CD14-positive monocyte (primary cell): ENCODE measurements around the gene STAT4. TPM values are rescaled to one million over a fixed set of nuclear protein-coding genes. Genes with fewer than 3 reads are reported as not detected.

Source experiments
- DNase-seq, 3 donors: peaks; one replicate each; pipeline ENCODE4 v3.0.0-alpha.2; 2011 to 2022
- H2AFZ ChIP-seq: 2 replicates; pipeline ENCODE4 v1.6.0; 2012; ENCODE audit warnings: mild to moderate bottlenecking, low read depth, low read length, inconsistent platforms; ENCODE audit not compliant: insufficient read depth, poor library complexity, severe bottlenecking
- H3K27ac ChIP-seq, 2 donors: 1 replicate in 1 of 2; 2 replicates in 1 of 2; pipeline ENCODE4 v1.5.1; 2012 to 2013; ENCODE audit warnings: low read length in 2 of 2, control low read depth in 1 of 2, inconsistent platforms in 1 of 2, low read depth in 1 of 2, mild to moderate bottlenecking in 1 of 2
- H3K27me3 ChIP-seq, 2 donors: one replicate each; pipeline versions ENCODE4 v1.6.0 to v1.6.1; 2011 to 2013; ENCODE audit warnings: low read length in 2 of 2; ENCODE audit not compliant: control insufficient read depth in 2 of 2, insufficient read depth in 2 of 2
- H3K36me3 ChIP-seq, 2 donors: replicated peaks in 1 of 2; 1 replicate in 1 of 2; 2 replicates in 1 of 2; pipeline versions ENCODE4 v1.5.1 to v1.6.1; 2012 to 2013; ENCODE audit warnings: low read length in 2 of 2, control low read depth in 1 of 2, inconsistent platforms in 1 of 2, mild to moderate bottlenecking in 1 of 2; ENCODE audit not compliant: insufficient read depth in 2 of 2, control insufficient read depth in 1 of 2
- H3K4me1 ChIP-seq, 2 donors: 1 replicate in 1 of 2; 2 replicates in 1 of 2; pipeline versions ENCODE4 v1.5.1 to v1.6.1; 2012 to 2013; ENCODE audit warnings: low read length in 2 of 2, control low read depth in 1 of 2, inconsistent platforms in 1 of 2, mild to moderate bottlenecking in 1 of 2, moderate library complexity in 1 of 2; ENCODE audit not compliant: insufficient read depth in 2 of 2, control insufficient read depth in 1 of 2
- H3K4me2 ChIP-seq: replicated peaks from 2 replicates; pipeline ENCODE3; 2012; ENCODE audit warnings: low read length, moderate library complexity, mild to moderate bottlenecking; ENCODE audit not compliant: poor library complexity, severe bottlenecking; ENCODE audit errors: extremely low read depth
- H3K4me3 ChIP-seq, 3 experiments: fragments of 200-600 bp in 1 of 3; sonication (generic) in 1 of 3; replicated peaks in 1 of 3; 1 replicate in 2 of 3; 2 replicates in 1 of 3; pipeline ENCODE4 v1.5.1; 2011 to 2013; ENCODE audit warnings: low read length in 3 of 3, mild to moderate bottlenecking in 3 of 3, control low read depth in 2 of 3, low read depth in 2 of 3, inconsistent platforms in 1 of 3, moderate library complexity in 1 of 3
- H3K79me2 ChIP-seq: 2 replicates; pipeline ENCODE4 v1.6.0; 2012; ENCODE audit warnings: mild to moderate bottlenecking, control low read depth, inconsistent platforms, low read length, moderate library complexity; ENCODE audit not compliant: insufficient read depth
- H3K9ac ChIP-seq: 2 replicates; pipeline ENCODE4 v1.6.0; 2017; ENCODE audit warnings: low read length, mild to moderate bottlenecking; ENCODE audit not compliant: insufficient read depth, poor library complexity, severe bottlenecking
- H3K9me3 ChIP-seq, 2 donors: replicated peaks in 1 of 2; 1 replicate in 1 of 2; 2 replicates in 1 of 2; pipeline versions ENCODE4 v1.5.1 to v1.6.1; 2012 to 2013; ENCODE audit warnings: low read length in 2 of 2, control low read depth in 1 of 2; ENCODE audit not compliant: control insufficient read depth in 1 of 2, insufficient read depth in 1 of 2
- H4K20me1 ChIP-seq: 2 replicates; pipeline ENCODE4 v1.6.0; 2012; ENCODE audit warnings: mild to moderate bottlenecking, low read length, control low read depth, moderate library complexity; ENCODE audit not compliant: insufficient read depth
- H3K27ac Mint-ChIP-seq, 7 donors: one replicate each; pipeline ENCODE4 v1.8.0; 2020; ENCODE audit warnings: mild to moderate bottlenecking in 7 of 7, mixed read lengths in 7 of 7, moderate library complexity in 6 of 7, inconsistent platforms in 2 of 7
- H3K27me3 Mint-ChIP-seq, 3 donors: one replicate each; pipeline ENCODE4 v1.8.0; 2021 to 2022; ENCODE audit warnings: low read depth in 3 of 3, mild to moderate bottlenecking in 3 of 3, mixed read lengths in 3 of 3, moderate library complexity in 3 of 3, inconsistent platforms in 1 of 3
- H3K36me3 Mint-ChIP-seq, 2 donors: one replicate each; pipeline ENCODE4 v1.8.0; 2020; ENCODE audit warnings: mixed read lengths in 2 of 2, inconsistent platforms in 1 of 2, mild to moderate bottlenecking in 1 of 2
- H3K4me1 Mint-ChIP-seq: one replicate; pipeline ENCODE4 v1.8.0; 2020; ENCODE audit warnings: mild to moderate bottlenecking, mixed read lengths
- H3K4me3 Mint-ChIP-seq, 2 donors: one replicate each; pipeline ENCODE4 v1.8.0; 2020; ENCODE audit warnings: mild to moderate bottlenecking in 2 of 2, mixed read lengths in 2 of 2, moderate library complexity in 1 of 2
- H3K9me3 Mint-ChIP-seq, 7 donors: one replicate each; pipeline ENCODE4 v1.8.0; 2020 to 2022; ENCODE audit warnings: mixed read lengths in 7 of 7, mild to moderate bottlenecking in 6 of 7, moderate library complexity in 6 of 7, inconsistent platforms in 2 of 7
- CTCF ChIP-seq: fragments of 200-600 bp; IDR thresholded peaks from one replicate; pipeline ENCODE4 v1.8.0; 2022; ENCODE audit warnings: antibody characterized with exemption, mild to moderate bottlenecking
- WGBS: methylation state at CpG from one replicate; pipeline ENCODE4 v1.1.5; 2013; ENCODE audit warnings: missing lambda C conversion rate; ENCODE audit not compliant: insufficient coverage; 5-methylcytosine and 5-hydroxymethylcytosine counted together
- intact Hi-C, 2 donors: fragments of 100-400 bp; cut with micrococcal nuclease; formaldehyde crosslinking; loops; one replicate each; pipeline versions ENCODE4 v1.15.0 to v1.15.1; 2023
- polyA plus RNA-seq, 3 donors: library from polyadenylated mRNA; depleted of rRNA in 1 of 3; unstranded in 2 of 3; stranded (reverse) in 1 of 3; fragments of 300-500 nt in 2 of 3; fragments of >200 nt in 1 of 3; fragmentation: Illumina TruSeq in 2 of 3; gene quantifications; 1 replicate in 2 of 3; 2 replicates in 1 of 3; pipeline ENCODE4 v1.2.3, GENCODE V29; 2012 to 2021

STAT4 gene
- polyA plus RNA-seq, 3 donors, result 0.31 to 0.52 (median 0.31) TPM

GRCh38 chr2:191109888-191110287 lies 40.9 kb downstream of the STAT4 start:
- Histone ChIP-seq H3K27me3 (no peaks in the 10 kb centered on the region), H2AFZ (no peak overlapping the region), H3K4me2 (no peak overlapping the region), H3K4me1 (peaks cover 0 to 3% of the 10 kb centered on the region in 2 donors), H3K79me2 (no peaks in the 10 kb centered on the region), H3K9me3 (no peaks in the 10 kb centered on the region), H3K27ac (no peak overlapping the region), H3K4me3 (no peak overlapping the region), H3K9ac (no peak overlapping the region), H4K20me1 (no peaks in the 10 kb centered on the region), H3K36me3 (no peaks in the 10 kb centered on the region)
- Mint-ChIP-seq H3K27me3 (no peaks in the 10 kb centered on the region), H3K4me1 (peaks cover 10% of the 10 kb centered on the region), H3K9me3 (peaks cover 0 to 3% (median 0%) of the 10 kb centered on the region in 7 donors), H3K27ac (no peak overlapping the region), H3K36me3 (no peaks in the 10 kb centered on the region), H3K4me3 (no peak overlapping the region)
- no peak for TF ChIP-seq CTCF
- 80% methylated on average over 1 of the region's 2 CpGs for WGBS
- intact Hi-C loops, result no loop called here
- no peak for DNase-seq

GRCh38 chr2:191108331-191108730 lies 42.5 kb downstream of the STAT4 start:
- H3K9me3 ChIP-seq, result no peaks in the 10 kb centered on the region
- H3K4me3 ChIP-seq, result no peak overlapping the region
- Mint-ChIP-seq H3K27ac (no peak overlapping the region), H3K36me3 (no peaks in the 10 kb centered on the region), H3K9me3 (peaks cover 0 to 3% (median 0%) of the 10 kb centered on the region in 7 donors), H3K4me3 (no peak overlapping the region), H3K4me1 (peaks cover 3% of the 10 kb centered on the region), H3K27me3 (no peaks in the 10 kb centered on the region)
- H3K4me1 ChIP-seq, result peaks cover 0 to 6% of the 10 kb centered on the region in 2 donors
- no peak for TF ChIP-seq CTCF
- no peak overlapping the region for H3K27ac ChIP-seq
- no peak for DNase-seq
- no peak overlapping the region for H3K4me2 ChIP-seq
- no peaks in the 10 kb centered on the region for H3K79me2 ChIP-seq
- no peaks in the 10 kb centered on the region for H3K27me3 ChIP-seq
- intact Hi-C loops, result no loop called here
- no peak overlapping the region for H2AFZ ChIP-seq
- no peak overlapping the region for H3K9ac ChIP-seq
- 60% methylated on average over 1 of the region's 4 CpGs for WGBS
- H4K20me1 ChIP-seq, result no peaks in the 10 kb centered on the region
- no peaks in the 10 kb centered on the region for H3K36me3 ChIP-seq
